Sigmoid colon (tissue), 7 donors: ENCODE results near the gene VSTM4. TPM values are rescaled to one million over a fixed set of nuclear protein-coding genes. Genes with fewer than 3 reads are reported as not detected.
A peak's percentile ranks its signal among the peaks of the same experiment; 100 is the strongest.

Experiments
- DNase-seq: peaks from one replicate; pipeline ENCODE4 v3.0.0-alpha.2; 2019
- H3K27ac ChIP-seq, 4 donors: fragments of 200-600 bp; sonication (generic); one replicate each; pipeline ENCODE4 v1.5.1; 2016 to 2019; ENCODE audit warnings: mild to moderate bottlenecking in 1 of 4
- H3K27me3 ChIP-seq, 3 donors: fragments of 200-600 bp; sonication (generic); one replicate each; pipeline ENCODE4 v1.5.1; 2019; ENCODE audit warnings: mild to moderate bottlenecking in 1 of 3
- H3K36me3 ChIP-seq, 4 donors: fragments of 200-600 bp; sonication (generic); one replicate each; pipeline ENCODE4 v1.5.1; 2016 to 2019
- H3K4me1 ChIP-seq, 4 donors: fragments of 200-600 bp; sonication (generic); one replicate each; pipeline ENCODE4 v1.5.1; 2017 to 2019
- H3K4me3 ChIP-seq, 4 donors: fragments of 200-600 bp; sonication (generic); one replicate each; pipeline ENCODE4 v1.5.1; 2017 to 2019; ENCODE audit warnings: mild to moderate bottlenecking in 2 of 4, moderate library complexity in 1 of 4
- H3K9me3 ChIP-seq, 4 donors: fragments of 200-600 bp in 3 of 4; sonication (generic) in 3 of 4; one replicate each; pipeline versions ENCODE4 v1.5.1 to v1.6.1; 2013 to 2019
- CTCF ChIP-seq, 4 experiments: fragments of 450-650 bp in 3 of 4; fragments of 200-600 bp in 1 of 4; IDR thresholded peaks; one replicate each; pipeline ENCODE4 v1.5.1; 2016 to 2019; ENCODE audit warnings: antibody characterized with exemption in 4 of 4, mild to moderate bottlenecking in 3 of 4, moderate library complexity in 2 of 4
- EP300 ChIP-seq, 4 donors: sonication (generic); formaldehyde crosslinking; IDR thresholded peaks; one replicate each; pipeline ENCODE4 v1.6.1; 2017; ENCODE audit warnings: antibody characterized with exemption in 4 of 4
- POLR2A ChIP-seq, 2 donors: fragments of 450-650 bp; IDR thresholded peaks; one replicate each; pipeline ENCODE4 v1.6.1; 2016; ENCODE audit warnings: antibody characterized with exemption in 2 of 2, mild to moderate bottlenecking in 2 of 2, moderate library complexity in 2 of 2
- POLR2AphosphoS5 ChIP-seq, 4 donors: sonication (generic); formaldehyde crosslinking; IDR thresholded peaks; one replicate each; pipeline ENCODE4 v1.6.1; 2017; ENCODE audit warnings: antibody characterized with exemption in 4 of 4
- WGBS, 2 donors: extraction: QIAGEN DNeasy Blood & Tissue Kit; methylation state at CpG; one replicate each; pipeline ENCODE4 v1.1.7; 2013; 5-methylcytosine and 5-hydroxymethylcytosine counted together
- intact Hi-C: fragments of 100-400 bp; cut with DNase I; formaldehyde crosslinking; loops from one replicate; pipeline ENCODE4 v1.15.1; 2023
- polyA plus RNA-seq, 3 donors: library from polyadenylated mRNA; stranded (reverse); fragments of 200-250 nt; gene quantifications; one replicate each; pipeline ENCODE4 v1.2.3, GENCODE V29; 2013
- total RNA-seq, 4 donors: library from RNA; depleted of rRNA; stranded (reverse); fragments of >200 nt; gene quantifications; one replicate each; pipeline ENCODE4 v1.1.0, GENCODE V29; 2016
- donor health status: healthy with polysubstance abuse.
- donor health status: Bipolar disorder and iron deficiency.
- donor health status: healthy.

The VSTM4 gene
- total and polyA plus RNA-seq, 7 donors: 0.23 to 13.3 (median 9.5) TPM

- Histone ChIP-seq H3K27me3 (no peaks in the 10 kb centered on the region), H3K4me3 (no peak overlapping the region), H3K4me1 (peaks cover 0 to 19% (median 14%) of the 10 kb centered on the region in 4 donors), H3K27ac (peak overlapping the region; percentile 39 to 68 (median 56)), H3K36me3 (peaks cover 0 to 1% (median 0%) of the 10 kb centered on the region in 4 donors), H3K9me3 (no peaks in the 10 kb centered on the region)
- no peak for DNase-seq
- no peak for TF ChIP-seq POLR2AphosphoS5 (IDR thresholded peaks at IDR 0.05)
- intact Hi-C loops: loop anchor here (10.0 kb wide), 1 partner anchor 90 kb away; the partner anchor contains the start of gene VSTM4
- WGBS, 2 donors: 75 to 82% methylated on average over 3 of the region's 3 CpGs
Measured at GRCh38 chr10:49024484-49024883, 90.8 kb downstream of the VSTM4 start.

- intact Hi-C loops: loop anchor here (10.0 kb wide), 1 partner anchor 91 kb away; the partner anchor contains the start of gene VSTM4
Measured at GRCh38 chr10:49023752-49024151, 91.6 kb downstream of the VSTM4 start.

GRCh38 chr10:49023071-49023470 lies 92.3 kb downstream of the VSTM4 start:
- no peak overlapping the region for H3K4me3 ChIP-seq

More at GRCh38 chr10:49023752-49024151, 91.6 kb downstream of the VSTM4 start:
- TF ChIP-seq POLR2A (IDR thresholded peaks at IDR 0.05) (no peak), POLR2AphosphoS5 (IDR thresholded peaks at IDR 0.05) (peak in 1 of 4 donors; percentile 13)
- no peaks in the 10 kb centered on the region for H3K9me3 ChIP-seq
- no peaks in the 10 kb centered on the region for H3K27me3 ChIP-seq
- peaks cover 0 to 6% (median 0%) of the 10 kb centered on the region in 4 donors for H3K36me3 ChIP-seq
- H3K27ac ChIP-seq: peak overlapping the region; percentile 39 to 68 (median 56)
- no peak overlapping the region for H3K4me3 ChIP-seq
- 41 to 60% methylated on average over 5 of the region's 5 CpGs for WGBS, 2 donors
- no peak for DNase-seq
- peaks cover 0 to 19% (median 14%) of the 10 kb centered on the region in 4 donors for H3K4me1 ChIP-seq

GRCh38 chr10:49021685-49022084 lies 93.6 kb downstream of the VSTM4 start:
- Histone ChIP-seq H3K4me1 (peaks cover 0 to 19% (median 14%) of the 10 kb centered on the region in 4 donors), H3K27me3 (no peaks in the 10 kb centered on the region), H3K9me3 (no peaks in the 10 kb centered on the region), H3K4me3 (no peak overlapping the region), H3K27ac (no peak overlapping the region), H3K36me3 (peaks cover 0 to 6% (median 0%) of the 10 kb centered on the region in 4 donors)
- no peak for TF ChIP-seq CTCF (IDR thresholded peaks at IDR 0.05)
- no peak for TF ChIP-seq POLR2AphosphoS5 (IDR thresholded peaks at IDR 0.05)
- TF ChIP-seq EP300 (IDR thresholded peaks at IDR 0.05): no peak
- TF ChIP-seq POLR2A (IDR thresholded peaks at IDR 0.05): no peak
- 72 to 89% methylated on average over 6 of the region's 6 CpGs for WGBS, 2 donors
- no peak for DNase-seq
- intact Hi-C loops: loop anchor here (10.0 kb wide), 1 partner anchor 93 kb away; the partner anchor contains the start of gene VSTM4

More at GRCh38 chr10:49023071-49023470, 92.3 kb downstream of the VSTM4 start:
- 45 to 67% methylated on average over 2 of the region's 2 CpGs for WGBS, 2 donors
- Histone ChIP-seq H3K27me3 (no peaks in the 10 kb centered on the region), H3K4me1 (peaks cover 0 to 19% (median 14%) of the 10 kb centered on the region in 4 donors), H3K9me3 (no peaks in the 10 kb centered on the region), H3K27ac (peak overlapping the region in 3 of 4 donors; percentile 48 to 68 (median 65)), H3K36me3 (peaks cover 0 to 6% (median 0%) of the 10 kb centered on the region in 4 donors)
- no peak for DNase-seq
- intact Hi-C loops: loop anchor here (10.0 kb wide), 1 partner anchor 92 kb away; the partner anchor contains the start of gene VSTM4
- no peak for TF ChIP-seq EP300 (IDR thresholded peaks at IDR 0.05)
- TF ChIP-seq POLR2AphosphoS5 (IDR thresholded peaks at IDR 0.05): no peak
- TF ChIP-seq CTCF (IDR thresholded peaks at IDR 0.05): no peak
- no peak for TF ChIP-seq POLR2A (IDR thresholded peaks at IDR 0.05)

GRCh38 chr10:49015700-49016099 lies 99.6 kb downstream of the VSTM4 start:
- intact Hi-C loops: no loop called here
- Histone ChIP-seq H3K27me3 (no peaks in the 10 kb centered on the region), H3K36me3 (peaks cover 0 to 6% (median 0%) of the 10 kb centered on the region in 4 donors), H3K9me3 (no peaks in the 10 kb centered on the region), H3K27ac (no peak overlapping the region), H3K4me1 (no peaks in the 10 kb centered on the region), H3K4me3 (no peak overlapping the region)
- no peak for TF ChIP-seq CTCF (IDR thresholded peaks at IDR 0.05)
- TF ChIP-seq POLR2AphosphoS5 (IDR thresholded peaks at IDR 0.05): no peak
- TF ChIP-seq EP300 (IDR thresholded peaks at IDR 0.05): no peak
- no peak for TF ChIP-seq POLR2A (IDR thresholded peaks at IDR 0.05)
- WGBS, 2 donors: 85 to 89% methylated on average over 4 of the region's 4 CpGs
- no peak for DNase-seq
